CD4-positive, alpha-beta memory T cell (primary cell): Measurements from ENCODE around the gene SH3BGR. TPM values are rescaled to one million over a fixed set of nuclear protein-coding genes. Genes with fewer than 3 reads are reported as not detected.

Source experiments
- CTCF ChIA-PET: fragments of 350-600 bp; sonication (Branson Sonifier 250); formaldehyde crosslinking; loops from one replicate; lab custom pipeline; 2021; ENCODE audit warnings: inconsistent platforms; ENCODE audit not compliant: partially characterized antibody; lab: Charles Lee
- POLR2A ChIA-PET: fragments of 350-600 bp; sonication (Branson Sonifier 250); formaldehyde crosslinking; loops from one replicate; lab custom pipeline; 2021; ENCODE audit not compliant: partially characterized antibody; lab: Charles Lee
- DNase-seq, 5 donors: peaks; one replicate each; pipeline versions ENCODE4 v3.0.0 to v3.0.0-alpha.2; 2020 to 2022; ENCODE audit warnings: mixed read lengths in 1 of 5
- H3K27ac ChIP-seq: one replicate; pipeline ENCODE4 v1.7.0; 2013; ENCODE audit warnings: low read depth, low read length
- H3K27me3 ChIP-seq: 2 replicates; pipeline ENCODE4 v1.7.0; 2013; ENCODE audit warnings: mild to moderate bottlenecking, low read length, moderate library complexity; ENCODE audit not compliant: insufficient read depth
- H3K36me3 ChIP-seq: 2 replicates; pipeline ENCODE4 v1.7.0; 2013; ENCODE audit warnings: mild to moderate bottlenecking, low read length, moderate library complexity; ENCODE audit not compliant: insufficient read depth
- H3K4me1 ChIP-seq: 2 replicates; pipeline ENCODE4 v1.7.0; 2013; ENCODE audit warnings: mild to moderate bottlenecking, low read length, moderate library complexity; ENCODE audit not compliant: insufficient read depth
- H3K4me3 ChIP-seq, 2 donors: one replicate each; pipeline ENCODE4 v1.7.0; 2013; ENCODE audit warnings: low read length in 2 of 2, mild to moderate bottlenecking in 1 of 2
- H3K9me3 ChIP-seq, 2 donors: one replicate each; pipeline ENCODE4 v1.7.0; 2013; ENCODE audit warnings: low read length in 2 of 2, control low read depth in 1 of 2; ENCODE audit not compliant: control insufficient read depth in 1 of 2
- H3K27ac Mint-ChIP-seq, 7 donors: one replicate each; pipeline ENCODE4 v1.8.0; 2020 to 2021; ENCODE audit warnings: mixed read lengths in 7 of 7, mild to moderate bottlenecking in 6 of 7, inconsistent platforms in 3 of 7, moderate library complexity in 3 of 7
- H3K27me3 Mint-ChIP-seq, 2 donors: one replicate each; pipeline ENCODE4 v1.8.0; 2020 to 2021; ENCODE audit warnings: mixed read lengths in 2 of 2
- H3K36me3 Mint-ChIP-seq, 2 donors: one replicate each; pipeline ENCODE4 v1.8.0; 2020 to 2021; ENCODE audit warnings: mixed read lengths in 2 of 2, inconsistent platforms in 1 of 2, mild to moderate bottlenecking in 1 of 2
- H3K4me1 Mint-ChIP-seq, 4 donors: one replicate each; pipeline ENCODE4 v1.8.0; 2020 to 2021; ENCODE audit warnings: mixed read lengths in 4 of 4, mild to moderate bottlenecking in 1 of 4
- H3K4me3 Mint-ChIP-seq, 8 donors: one replicate each; pipeline ENCODE4 v1.8.0; 2020 to 2021; ENCODE audit warnings: mixed read lengths in 8 of 8, mild to moderate bottlenecking in 7 of 8, moderate library complexity in 6 of 8, inconsistent platforms in 3 of 8
- H3K9me3 Mint-ChIP-seq, 8 donors: one replicate each; pipeline ENCODE4 v1.8.0; 2020 to 2021; ENCODE audit warnings: mixed read lengths in 8 of 8, mild to moderate bottlenecking in 5 of 8, inconsistent platforms in 3 of 8, moderate library complexity in 1 of 8
- intact Hi-C: fragments of 100-400 bp; cut with micrococcal nuclease; formaldehyde crosslinking; loops from one replicate; pipeline ENCODE4 v1.15.1; 2023
- polyA plus RNA-seq, 2 donors: library from polyadenylated mRNA; unstranded; fragments of 300-500 nt; fragmentation: Illumina TruSeq; gene quantifications; one replicate each; pipeline ENCODE4 v1.2.3, GENCODE V29; 2021
- total RNA-seq, 2 experiments: library from RNA; stranded (reverse); gene quantifications; one replicate each; pipeline ENCODE4 v1.2.3, GENCODE V29; 2021

Gene SH3BGR
- total and polyA plus RNA-seq, 4 experiments from 2014 or later: 0.58 to 2.5 (median 1.9) TPM

GRCh38 chr21:39430954-39431353, 20.8 kb upstream of the SH3BGR start:
- peaks cover 4 to 10% of the 10 kb centered on the region in 2 donors for H3K27me3 Mint-ChIP-seq
- POLR2A ChIA-PET: no interaction called here
- no peak overlapping the region for H3K4me3 ChIP-seq
- H3K4me3 Mint-ChIP-seq: no peak overlapping the region
- intact Hi-C loops: no loop called here
- no peaks in the 10 kb centered on the region for H3K27me3 ChIP-seq
- no peaks in the 10 kb centered on the region for H3K4me1 Mint-ChIP-seq
- H3K9me3 ChIP-seq: no peaks in the 10 kb centered on the region
- H3K4me1 ChIP-seq: no peaks in the 10 kb centered on the region
- CTCF ChIA-PET: interaction anchor here (2.4 kb wide), 1 partner anchor 11 kb away, joined by 12 read pairs; no protein-coding TSS in a partner anchor
- H3K36me3 ChIP-seq: no peaks in the 10 kb centered on the region
- H3K27ac Mint-ChIP-seq: no peak overlapping the region
- H3K36me3 Mint-ChIP-seq: no peaks in the 10 kb centered on the region
- no peak for DNase-seq
- no peaks in the 10 kb centered on the region for H3K9me3 Mint-ChIP-seq
- no peak overlapping the region for H3K27ac ChIP-seq

GRCh38 chr21:39434950-39435349, 16.8 kb upstream of the SH3BGR start:
- no peaks in the 10 kb centered on the region for H3K9me3 ChIP-seq
- intact Hi-C loops: no loop called here
- Mint-ChIP-seq H3K4me1 (no peaks in the 10 kb centered on the region), H3K4me3 (no peak overlapping the region), H3K27ac (no peak overlapping the region), H3K36me3 (no peaks in the 10 kb centered on the region), H3K27me3 (peaks cover 15% of the 10 kb centered on the region in 2 donors), H3K9me3 (peaks cover 0 to 4% (median 0%) of the 10 kb centered on the region in 8 donors)
- no peak overlapping the region for H3K4me3 ChIP-seq
- no peaks in the 10 kb centered on the region for H3K36me3 ChIP-seq
- no peak for DNase-seq
- H3K27ac ChIP-seq: no peak overlapping the region
- ChIA-PET POLR2A (no interaction called here), CTCF (no interaction called here)
- H3K27me3 ChIP-seq: no peaks in the 10 kb centered on the region
- no peaks in the 10 kb centered on the region for H3K4me1 ChIP-seq

DNA sequence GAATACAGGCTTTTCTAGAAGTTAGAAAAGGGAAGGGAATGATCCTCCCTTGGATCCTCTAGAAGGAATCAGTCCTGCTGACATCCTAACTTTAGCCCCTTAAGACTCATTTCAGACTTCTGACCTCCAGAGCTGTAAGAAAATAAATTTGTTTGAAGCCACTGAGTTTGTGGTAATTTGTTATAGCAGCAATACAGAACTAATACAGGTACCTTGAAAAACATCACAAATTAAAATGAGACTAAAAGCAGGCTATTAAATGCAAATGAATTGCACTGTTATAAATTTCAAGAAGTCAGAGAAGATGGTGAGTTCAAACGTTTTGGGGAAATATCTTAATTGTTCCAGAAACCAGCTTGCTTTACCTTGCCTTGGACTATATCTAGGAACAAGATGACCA, 12.5 kb upstream of the SH3BGR start:
- H3K4me3 Mint-ChIP-seq: no peak overlapping the region
- ChIA-PET POLR2A (no interaction called here), CTCF (no interaction called here)
- peaks cover 0 to 6% (median 0%) of the 10 kb centered on the region in 8 donors for H3K9me3 Mint-ChIP-seq
- no peaks in the 10 kb centered on the region for H3K9me3 ChIP-seq
- no peak for DNase-seq
- peaks cover 0 to 3% (median 0%) of the 10 kb centered on the region in 4 donors for H3K4me1 Mint-ChIP-seq
- no peak overlapping the region for H3K4me3 ChIP-seq
- H3K27me3 ChIP-seq: no peaks in the 10 kb centered on the region
- no peaks in the 10 kb centered on the region for H3K4me1 ChIP-seq
- no peaks in the 10 kb centered on the region for H3K36me3 Mint-ChIP-seq
- intact Hi-C loops: no loop called here
- peaks cover 9 to 15% of the 10 kb centered on the region in 2 donors for H3K27me3 Mint-ChIP-seq
- H3K27ac ChIP-seq: no peak overlapping the region
- H3K36me3 ChIP-seq: no peaks in the 10 kb centered on the region
- H3K27ac Mint-ChIP-seq: no peak overlapping the region

DNA sequence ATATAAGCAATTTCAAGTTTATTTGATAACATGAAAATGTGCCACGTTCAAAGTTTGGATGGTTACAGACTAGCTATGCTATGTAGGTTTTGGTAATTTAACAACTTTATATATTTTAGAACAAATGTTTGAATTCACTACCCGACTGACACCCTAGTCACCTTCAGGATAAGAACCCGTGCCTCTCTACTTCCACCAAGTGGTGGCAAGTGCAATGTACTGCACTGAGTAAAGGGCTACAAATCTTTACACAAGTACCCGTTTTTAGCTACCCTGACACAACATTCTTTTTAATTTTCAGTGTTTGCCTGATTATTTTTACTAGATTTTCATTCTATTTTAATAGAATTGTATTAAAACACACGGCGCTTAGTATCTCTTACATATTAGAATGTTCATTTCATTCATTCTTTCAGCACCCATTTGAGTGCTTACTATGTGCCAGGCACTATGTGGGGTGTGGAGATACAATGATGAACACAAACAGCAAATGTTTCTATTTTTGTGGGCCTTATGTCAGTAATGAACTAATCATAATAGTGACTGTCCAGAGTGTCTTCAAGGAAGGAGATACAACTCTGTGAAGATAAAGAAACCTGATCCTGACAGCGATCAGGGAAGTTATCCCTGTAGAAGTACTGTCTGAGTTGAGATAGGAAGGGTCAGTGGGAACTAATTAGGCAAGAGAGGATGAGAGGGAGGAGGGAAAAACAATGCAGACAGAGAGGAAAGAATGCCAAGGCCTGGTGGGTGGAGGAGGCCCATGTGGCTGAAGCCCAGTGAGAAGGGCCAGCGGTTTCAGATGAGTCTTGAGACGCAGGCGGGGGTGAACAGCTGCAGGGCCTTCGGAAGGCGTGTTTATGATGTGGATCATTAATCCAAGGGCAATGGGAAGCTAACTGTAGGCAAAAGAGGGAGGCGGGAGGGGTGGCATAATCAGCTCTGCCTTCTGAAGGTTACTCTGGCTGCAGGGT, 10.0 kb upstream of the SH3BGR start:
- Mint-ChIP-seq H3K36me3 (peaks cover 0 to 3% of the 10 kb centered on the region in 2 donors), H3K4me1 (peaks cover 11 to 19% (median 15%) of the 10 kb centered on the region in 4 donors), H3K27me3 (peaks cover 9 to 13% of the 10 kb centered on the region in 2 donors), H3K9me3 (peaks cover 0 to 6% (median 0%) of the 10 kb centered on the region in 8 donors), H3K27ac (peak overlapping the region in 2 of 7 donors; percentile 14 to 59), H3K4me3 (peak overlapping the region in 1 of 8 donors; percentile 12)
- Histone ChIP-seq H3K36me3 (no peaks in the 10 kb centered on the region), H3K27ac (no peak overlapping the region), H3K27me3 (no peaks in the 10 kb centered on the region), H3K9me3 (no peaks in the 10 kb centered on the region), H3K4me1 (peaks cover 13% of the 10 kb centered on the region), H3K4me3 (no peak overlapping the region)
- peak; percentile 25 to 52 (median 27) for DNase-seq
- intact Hi-C loops: loop anchor here (5.0 to 10.0 kb wide), 2 partner anchors 634 to 677 kb away; partner anchors contain the start of gene ETS2
- POLR2A ChIA-PET: no interaction called here
- CTCF ChIA-PET: interaction anchor here (0.8 to 2.4 kb wide), 8 partner anchors 11 to 710 kb away, joined by 3 to 12 read pairs (median 3); no protein-coding TSS in a partner anchor

DNA sequence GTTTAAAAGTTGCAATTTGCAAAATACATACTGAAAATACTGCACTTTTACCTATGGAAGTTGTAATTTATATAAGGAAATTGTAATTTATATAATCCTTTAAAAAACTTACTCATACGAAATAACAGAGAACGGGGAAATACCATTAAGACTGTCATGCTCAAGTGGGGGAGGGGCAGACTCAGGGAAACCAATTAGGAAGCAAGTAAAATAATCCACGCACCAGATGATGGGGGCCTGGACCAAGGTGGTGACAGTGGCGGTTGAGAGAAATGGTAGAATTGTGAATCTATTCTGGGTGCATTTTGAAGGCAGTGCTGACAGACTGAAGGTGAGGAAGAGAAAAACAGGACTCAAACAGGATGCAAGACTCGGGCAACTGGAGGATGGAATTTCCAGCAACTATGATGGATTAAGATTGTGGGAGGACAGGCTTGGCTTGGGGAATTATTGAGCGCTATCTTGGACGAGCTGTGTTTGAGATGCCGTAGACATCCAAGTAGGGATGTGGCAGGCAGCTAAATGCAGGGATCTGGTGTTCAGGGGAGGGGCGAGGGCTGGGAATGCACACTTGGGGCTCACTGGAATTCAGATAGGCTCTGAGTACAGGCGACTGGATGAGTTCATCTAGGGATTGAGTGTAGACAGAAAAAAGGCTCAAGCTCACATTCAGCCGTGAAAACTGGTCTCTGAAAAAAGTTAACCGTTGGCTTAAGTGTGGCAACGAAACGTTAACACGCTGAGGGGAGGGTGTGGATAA, 7.2 kb upstream of the SH3BGR start:
- peak overlapping the region; percentile 69 to 75 for H3K4me3 ChIP-seq
- CTCF ChIA-PET: interaction anchor here (1.3 kb wide), 1 partner anchor 57 kb away, joined by 5 read pairs; no protein-coding TSS in a partner anchor

DNA sequence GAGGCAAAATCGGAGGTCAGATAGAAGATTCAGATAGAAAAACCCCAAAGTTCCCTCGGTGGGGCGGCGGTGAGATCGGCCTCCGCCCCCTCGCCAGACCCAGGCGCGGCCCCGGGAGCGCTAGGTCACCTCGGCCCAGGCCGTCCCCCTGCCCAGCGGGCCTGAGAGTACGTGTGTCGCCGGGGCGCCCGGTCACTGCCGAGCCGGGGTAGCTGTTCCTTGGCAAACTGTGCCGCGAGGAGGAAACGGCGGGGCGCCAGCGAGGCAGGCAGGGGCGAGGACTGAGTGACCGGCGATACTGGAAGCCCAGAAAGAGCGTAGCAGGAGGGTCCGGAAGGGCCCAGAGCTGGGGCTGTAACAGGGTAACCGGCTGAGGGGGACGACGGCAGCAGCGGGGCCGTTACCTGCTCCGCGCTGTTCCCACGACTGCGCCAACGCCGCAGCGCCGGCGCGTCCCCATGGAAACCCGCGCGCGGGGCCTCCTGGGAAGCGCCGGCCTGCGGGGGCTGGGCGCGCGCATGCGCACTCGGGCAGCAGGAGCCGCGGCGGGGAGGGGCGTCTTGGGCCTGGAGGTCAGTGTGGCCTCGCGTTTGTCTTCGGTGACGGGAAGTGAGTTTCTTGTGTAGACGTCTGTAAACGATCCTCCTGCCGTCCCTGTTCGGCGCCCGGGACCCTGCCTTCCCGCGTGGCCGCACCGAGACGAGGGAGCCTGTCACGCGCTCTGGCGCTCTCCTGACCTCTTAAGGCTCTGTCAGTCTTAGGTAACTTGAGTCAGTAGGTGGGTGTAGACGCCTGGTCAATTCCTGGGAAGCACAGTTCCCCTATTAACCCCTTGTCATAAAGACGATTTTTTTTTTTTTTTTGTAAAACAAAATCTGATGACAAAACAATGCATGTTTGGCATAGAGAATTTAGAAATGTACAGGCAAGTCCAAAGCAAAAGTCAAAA, 6.2 kb upstream of the SH3BGR start, which contains the start of gene LCA5L:
LCA5L (minus strand) TSS at position 458 of the 949 bp plus-strand sequence. CDS start 17,285 bp downstream, outside the sequence.
- intact Hi-C loops: loop anchor here (1.0 to 10.0 kb wide), 4 partner anchors 65 to 681 kb away; partner anchors contain the start of gene PSMG1
- Histone ChIP-seq H3K27me3 (no peaks in the 10 kb centered on the region), H3K4me1 (peaks cover 13% of the 10 kb centered on the region), H3K4me3 (peak within 1 kb of the TSS; percentile 69 to 75), H3K27ac (peak within 1 kb of the TSS; percentile 72), H3K9me3 (no peaks in the 10 kb centered on the region), H3K36me3 (no peaks in the 10 kb centered on the region)
- ChIA-PET POLR2A (interaction anchor here (1.3 kb wide), 1 partner anchor 262 kb away, joined by 5 read pairs; the partner anchor contains the start of gene PSMG1), CTCF (no interaction called here)
- Mint-ChIP-seq H3K27me3 (peaks cover 4 to 5% of the 10 kb centered on the region in 2 donors), H3K27ac (peak within 1 kb of the TSS; percentile 92 to 98 (median 96)), H3K36me3 (peaks cover 0 to 3% of the 10 kb centered on the region in 2 donors), H3K4me1 (peaks cover 12 to 19% (median 15%) of the 10 kb centered on the region in 4 donors), H3K4me3 (peak within 1 kb of the TSS; percentile 90 to 99 (median 96)), H3K9me3 (peaks cover 0 to 2% (median 0%) of the 10 kb centered on the region in 8 donors)
- DNase-seq: peak; percentile 86 to 91 (median 89)

More for the DNA sequence above, 7.2 kb upstream of the SH3BGR start:
- no peaks in the 10 kb centered on the region for H3K27me3 ChIP-seq
- H3K36me3 ChIP-seq: no peaks in the 10 kb centered on the region
- intact Hi-C loops: loop anchor here (1.0 to 10.0 kb wide), 5 partner anchors 64 to 680 kb away; partner anchors contain the start of genes ETS2 and PSMG1
- no peak for DNase-seq
- H3K27ac ChIP-seq: peak overlapping the region; percentile 72
- H3K4me3 Mint-ChIP-seq: peak overlapping the region; percentile 90 to 99 (median 96)
- H3K27me3 Mint-ChIP-seq: peaks cover 3 to 6% of the 10 kb centered on the region in 2 donors
- peak overlapping the region; percentile 87 to 98 (median 95) for H3K27ac Mint-ChIP-seq
- H3K4me1 Mint-ChIP-seq: peaks cover 12 to 19% (median 15%) of the 10 kb centered on the region in 4 donors
- peaks cover 0 to 2% (median 0%) of the 10 kb centered on the region in 8 donors for H3K9me3 Mint-ChIP-seq
- POLR2A ChIA-PET: interaction anchor here (1.3 kb wide), 1 partner anchor 261 kb away, joined by 5 read pairs; the partner anchor contains the start of gene PSMG1
- peaks cover 0 to 3% of the 10 kb centered on the region in 2 donors for H3K36me3 Mint-ChIP-seq
- peaks cover 13% of the 10 kb centered on the region for H3K4me1 ChIP-seq
- no peaks in the 10 kb centered on the region for H3K9me3 ChIP-seq
